ENCODE results near the gene NKD2.

NKD2 gene

DNA sequence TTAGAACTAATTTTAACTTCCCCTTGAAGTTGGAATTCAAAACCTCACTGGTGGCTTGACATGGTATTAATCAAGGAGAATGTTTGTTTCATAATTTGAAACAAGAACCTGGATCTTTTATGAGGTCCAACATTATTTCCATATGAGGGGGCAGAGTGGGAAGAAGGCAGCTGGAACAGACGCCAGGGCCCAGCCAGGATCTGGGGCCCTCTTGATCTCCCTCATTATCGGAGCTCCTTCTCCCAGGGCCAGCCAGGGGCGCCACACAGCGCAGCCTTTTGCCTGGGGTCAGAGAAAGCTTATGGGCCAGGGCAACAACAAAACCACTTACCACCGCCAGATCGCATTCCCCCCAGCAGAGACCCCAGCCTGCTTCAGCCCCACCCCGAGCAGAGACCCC, 27.1 kb upstream of the NKD2 start:
- Histone ChIP-seq H3K9me3 (replicated peaks; ENCODE audit: insufficient read depth, low read length) (no peaks in the 10 kb centered on the region), H3K4me1 (ENCODE audit: low read length) (no peaks in the 10 kb centered on the region), H3K27me3 (replicated peaks; ENCODE audit: insufficient read depth, low read length) (peaks cover 39% of the 10 kb centered on the region), H3F3A (ENCODE audit: insufficient read depth, low read length) (no peaks in the 10 kb centered on the region; the same call in 1 of the 2 replicates), H2AFZ (ENCODE audit: low read length) (no peak overlapping the region), H3K9ac (ENCODE audit: low read length) (no peak overlapping the region), H4K20me1 (ENCODE audit: insufficient read depth, low read length) (no peaks in the 10 kb centered on the region), H3K79me2 (ENCODE audit: low read length) (no peaks in the 10 kb centered on the region), H3K9me2 (replicated peaks; ENCODE audit: insufficient read depth, low read length) (no peaks in the 10 kb centered on the region), H3K27ac (ENCODE audit: low read length) (no peak overlapping the region), H3K4me3 (ENCODE audit: low read length) (no peak overlapping the region), H3K36me3 (replicated peaks; ENCODE audit: insufficient read depth, low read length) (no peaks in the 10 kb centered on the region), H3K4me2 (ENCODE audit: low read depth, low read length) (no peak overlapping the region)
- no peak for DNase-seq
- TF ChIP-seq EZH2 (optimal IDR thresholded peaks at IDR 0.05; ENCODE audit: low read depth, low read length) (no peak), EZH2phosphoT487 (IDR thresholded peaks at IDR 0.05; ENCODE audit: low read length) (no peak)
- TF ChIP-seq, protein P1, sequence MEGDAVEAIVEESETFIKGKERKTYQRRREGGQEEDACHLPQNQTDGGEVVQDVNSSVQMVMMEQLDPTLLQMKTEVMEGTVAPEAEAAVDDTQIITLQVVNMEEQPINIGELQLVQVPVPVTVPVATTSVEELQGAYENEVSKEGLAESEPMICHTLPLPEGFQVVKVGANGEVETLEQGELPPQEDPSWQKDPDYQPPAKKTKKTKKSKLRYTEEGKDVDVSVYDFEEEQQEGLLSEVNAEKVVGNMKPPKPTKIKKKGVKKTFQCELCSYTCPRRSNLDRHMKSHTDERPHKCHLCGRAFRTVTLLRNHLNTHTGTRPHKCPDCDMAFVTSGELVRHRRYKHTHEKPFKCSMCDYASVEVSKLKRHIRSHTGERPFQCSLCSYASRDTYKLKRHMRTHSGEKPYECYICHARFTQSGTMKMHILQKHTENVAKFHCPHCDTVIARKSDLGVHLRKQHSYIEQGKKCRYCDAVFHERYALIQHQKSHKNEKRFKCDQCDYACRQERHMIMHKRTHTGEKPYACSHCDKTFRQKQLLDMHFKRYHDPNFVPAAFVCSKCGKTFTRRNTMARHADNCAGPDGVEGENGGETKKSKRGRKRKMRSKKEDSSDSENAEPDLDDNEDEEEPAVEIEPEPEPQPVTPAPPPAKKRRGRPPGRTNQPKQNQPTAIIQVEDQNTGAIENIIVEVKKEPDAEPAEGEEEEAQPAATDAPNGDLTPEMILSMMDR (IDR thresholded peaks at IDR 0.05; ENCODE audit: low read length) = no peak

DNA sequence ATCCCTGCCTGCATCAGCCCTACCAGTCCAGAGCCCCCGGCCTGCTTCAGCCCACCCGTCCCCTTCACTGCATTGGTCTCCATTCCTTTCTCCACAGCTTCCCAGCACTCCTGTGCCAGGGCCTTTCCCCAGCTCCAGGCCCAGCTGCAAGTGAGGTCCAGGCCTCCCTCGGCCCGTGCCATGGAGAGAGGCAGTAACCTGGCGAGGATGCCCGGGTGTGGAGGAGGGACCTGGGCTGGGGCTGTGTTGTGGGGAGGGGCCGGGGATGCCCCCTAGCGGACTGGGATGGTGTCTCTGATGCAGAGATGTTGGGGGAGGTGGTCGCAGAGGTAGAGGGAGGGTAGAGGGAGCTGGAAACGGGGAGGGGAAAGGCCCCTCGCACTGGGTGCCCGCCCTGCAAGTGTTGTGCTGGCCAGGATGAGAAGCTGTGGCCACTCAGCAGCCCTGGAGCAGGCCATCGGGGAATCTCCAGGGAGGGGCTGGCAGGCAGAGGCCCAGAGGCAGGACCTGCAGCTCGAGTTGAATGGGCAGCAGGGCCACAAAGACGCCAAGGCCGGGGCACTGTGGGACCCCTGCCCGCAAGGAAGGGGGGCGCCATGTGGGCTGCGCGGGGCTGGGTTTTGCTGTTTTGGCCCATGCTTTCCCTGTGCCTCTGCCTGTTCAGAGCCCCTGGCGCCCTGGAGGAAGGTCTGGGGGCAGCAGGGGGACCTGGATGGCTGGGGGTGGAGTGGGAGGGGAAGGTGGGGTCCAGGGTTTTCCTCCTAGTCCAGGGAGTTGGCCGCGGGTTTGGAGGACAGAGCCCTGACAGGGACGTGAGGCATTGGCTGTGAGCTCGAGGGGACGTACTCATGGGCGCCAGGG, 26.0 kb upstream of the NKD2 start:
- H3K9me3 ChIP-seq (replicated peaks; ENCODE audit: insufficient read depth, low read length) = no peaks in the 10 kb centered on the region
- no peaks in the 10 kb centered on the region for H3K79me2 ChIP-seq (ENCODE audit: low read length)
- no peaks in the 10 kb centered on the region; the same call in 1 of the 2 replicates for H3F3A ChIP-seq (ENCODE audit: insufficient read depth, low read length)
- H3K27me3 ChIP-seq (replicated peaks; ENCODE audit: insufficient read depth, low read length) = peaks cover 40% of the 10 kb centered on the region
- no peak overlapping the region for H3K4me2 ChIP-seq (ENCODE audit: low read depth, low read length)
- H3K4me3 ChIP-seq (ENCODE audit: low read length) = no peak overlapping the region
- H2AFZ ChIP-seq (ENCODE audit: low read length) = no peak overlapping the region
- no peak overlapping the region for H3K27ac ChIP-seq (ENCODE audit: low read length)
- H3K4me1 ChIP-seq (ENCODE audit: low read length) = no peaks in the 10 kb centered on the region
- TF ChIP-seq, protein P1 (IDR thresholded peaks at IDR 0.05; ENCODE audit: low read length) = peak; percentile 52
- TF ChIP-seq EZH2phosphoT487 (IDR thresholded peaks at IDR 0.05; ENCODE audit: low read length) = no peak
- no peaks in the 10 kb centered on the region for H3K36me3 ChIP-seq (replicated peaks; ENCODE audit: insufficient read depth, low read length)
- H3K9me2 ChIP-seq (replicated peaks; ENCODE audit: insufficient read depth, low read length) = no peaks in the 10 kb centered on the region
- DNase-seq = no peak
- H3K9ac ChIP-seq (ENCODE audit: low read length) = no peak overlapping the region
- no peaks in the 10 kb centered on the region for H4K20me1 ChIP-seq (ENCODE audit: insufficient read depth, low read length)

DNA sequence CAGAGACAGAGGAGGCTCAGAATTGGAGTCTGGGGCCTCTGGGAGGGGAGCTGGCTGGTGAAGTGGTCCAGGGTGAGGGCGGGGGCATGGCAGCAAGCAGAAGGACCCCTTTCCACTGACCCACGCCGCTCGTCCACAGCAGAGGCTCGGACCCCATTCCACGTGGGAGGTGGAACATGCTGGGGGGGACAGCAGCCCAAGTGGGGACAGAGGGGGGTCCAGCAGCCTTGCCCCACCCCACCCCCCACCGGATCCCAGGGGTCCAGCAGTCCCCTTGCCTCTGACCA, 25.4 kb upstream of the NKD2 start:
- Histone ChIP-seq H3K9me3 (replicated peaks; ENCODE audit: insufficient read depth, low read length) (no peaks in the 10 kb centered on the region), H3K27ac (ENCODE audit: low read length) (no peak overlapping the region), H2AFZ (ENCODE audit: low read length) (no peak overlapping the region), H3K4me2 (ENCODE audit: low read depth, low read length) (no peak overlapping the region), H3K4me1 (ENCODE audit: low read length) (no peaks in the 10 kb centered on the region), H3K36me3 (replicated peaks; ENCODE audit: insufficient read depth, low read length) (no peaks in the 10 kb centered on the region), H3K9me2 (replicated peaks; ENCODE audit: insufficient read depth, low read length) (no peaks in the 10 kb centered on the region), H3K9ac (ENCODE audit: low read length) (no peak overlapping the region), H3F3A (ENCODE audit: insufficient read depth, low read length) (no peaks in the 10 kb centered on the region; the same call in 1 of the 2 replicates), H4K20me1 (ENCODE audit: insufficient read depth, low read length) (no peaks in the 10 kb centered on the region), H3K79me2 (ENCODE audit: low read length) (no peaks in the 10 kb centered on the region), H3K27me3 (replicated peaks; ENCODE audit: insufficient read depth, low read length) (peaks cover 41% of the 10 kb centered on the region), H3K4me3 (ENCODE audit: low read length) (no peak overlapping the region)
- TF ChIP-seq EZH2phosphoT487 (IDR thresholded peaks at IDR 0.05; ENCODE audit: low read length) (no peak), EZH2 (optimal IDR thresholded peaks at IDR 0.05; ENCODE audit: low read depth, low read length) (no peak)
- TF ChIP-seq, protein P1 (IDR thresholded peaks at IDR 0.05; ENCODE audit: low read length) = no peak
- DNase-seq = no peak

All from MM.1S (cell line).